Activated naive CD4-positive, alpha-beta T cell (primary cell): ENCODE results near the gene GFAP.

Source experiments
- DNase-seq, 4 experiments: peaks; one replicate each; lab custom pipeline; 2025; lab: John Stamatoyannopoulos, UW

The GFAP gene

GRCh38 chr17:44914148-44914547 is 1.2 kb downstream of the GFAP start:
- no peak for DNase-seq

GRCh38 chr17:44913676-44914075 is 1.6 kb downstream of the GFAP start:
- DNase-seq: no peak

- DNase-seq: no peak
Measured at GRCh38 chr17:44912763-44913544, 2.3 kb downstream of the GFAP start.

GRCh38 chr17:44911133-44912001 is 3.9 kb downstream of the GFAP start:
- DNase-seq: peak in 2 of 4 experiments; percentile 9 to 17

DNA sequence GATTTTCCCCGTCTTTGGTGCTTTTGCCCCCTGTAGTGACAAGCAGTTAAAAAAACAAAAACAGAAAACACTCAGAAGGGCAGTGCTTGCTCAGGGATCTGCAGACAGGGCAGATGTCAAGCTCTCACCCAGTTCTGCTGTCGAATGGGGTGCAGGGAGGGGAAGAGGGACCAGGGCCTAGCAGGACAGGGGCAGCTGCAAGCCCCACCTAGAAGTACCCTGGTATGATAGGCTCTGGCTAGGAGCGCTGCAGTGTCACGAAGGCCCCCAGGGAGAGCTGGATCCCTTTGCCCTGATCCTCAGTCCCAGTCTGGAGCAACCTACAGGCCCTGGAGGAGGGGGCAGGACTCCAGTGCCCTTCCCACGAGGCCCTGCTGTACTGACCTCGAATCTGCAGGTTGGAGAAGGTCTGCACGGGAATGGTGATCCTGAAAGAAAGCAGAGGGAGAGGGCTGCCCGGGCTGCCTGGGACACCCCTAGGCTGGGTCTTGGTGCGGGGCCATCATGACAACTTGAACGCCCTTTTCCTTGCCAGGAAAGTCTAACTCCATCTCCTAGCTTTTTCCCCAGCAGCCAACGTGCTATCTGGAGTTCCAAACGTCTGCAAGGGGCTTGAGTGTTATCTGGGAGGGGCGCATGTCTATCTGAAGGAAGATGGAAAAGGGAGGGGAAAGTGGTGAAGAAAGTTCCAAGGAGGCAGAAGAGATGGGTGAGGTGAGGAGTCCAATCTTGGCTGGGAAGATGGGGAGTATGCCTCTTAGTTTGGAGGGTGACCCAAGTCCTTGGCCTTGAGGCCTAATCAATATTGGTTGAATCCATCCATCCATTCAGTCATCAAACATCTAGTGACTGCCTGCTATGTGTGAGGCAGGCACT is 4.8 kb downstream of the GFAP start:
- no peak for DNase-seq

GRCh38 chr17:44909681-44910144 is 5.6 kb downstream of the GFAP start:
- DNase-seq: no peak

DNA sequence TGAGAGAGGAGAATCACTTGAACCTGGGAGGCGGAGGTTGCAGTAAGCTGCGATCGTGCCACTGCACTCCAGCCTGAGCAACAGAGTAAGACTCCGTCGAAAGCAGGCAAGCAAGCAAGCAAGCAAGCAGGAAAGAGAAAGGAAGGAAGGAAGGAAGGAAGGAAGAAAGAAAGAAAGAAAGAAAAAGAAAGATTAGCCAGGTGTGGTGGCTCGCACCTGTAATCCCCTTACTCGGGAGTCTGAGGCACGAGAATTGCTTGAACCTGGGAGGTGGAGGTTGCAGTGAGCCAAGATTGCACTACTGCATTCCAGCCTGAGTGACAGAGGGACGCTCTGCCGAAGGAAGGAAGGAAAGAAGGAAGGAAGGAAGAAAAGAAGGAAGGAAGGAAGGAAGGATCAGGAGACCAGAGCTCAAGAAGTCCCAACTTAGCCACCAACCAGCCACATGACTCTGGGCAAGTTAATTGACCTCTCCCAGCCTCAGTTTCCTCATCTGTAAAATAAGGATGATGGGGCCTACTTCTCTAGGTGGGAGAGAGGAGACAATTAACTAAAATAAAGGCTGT is 6.5 kb downstream of the GFAP start:
- no peak for DNase-seq

DNA sequence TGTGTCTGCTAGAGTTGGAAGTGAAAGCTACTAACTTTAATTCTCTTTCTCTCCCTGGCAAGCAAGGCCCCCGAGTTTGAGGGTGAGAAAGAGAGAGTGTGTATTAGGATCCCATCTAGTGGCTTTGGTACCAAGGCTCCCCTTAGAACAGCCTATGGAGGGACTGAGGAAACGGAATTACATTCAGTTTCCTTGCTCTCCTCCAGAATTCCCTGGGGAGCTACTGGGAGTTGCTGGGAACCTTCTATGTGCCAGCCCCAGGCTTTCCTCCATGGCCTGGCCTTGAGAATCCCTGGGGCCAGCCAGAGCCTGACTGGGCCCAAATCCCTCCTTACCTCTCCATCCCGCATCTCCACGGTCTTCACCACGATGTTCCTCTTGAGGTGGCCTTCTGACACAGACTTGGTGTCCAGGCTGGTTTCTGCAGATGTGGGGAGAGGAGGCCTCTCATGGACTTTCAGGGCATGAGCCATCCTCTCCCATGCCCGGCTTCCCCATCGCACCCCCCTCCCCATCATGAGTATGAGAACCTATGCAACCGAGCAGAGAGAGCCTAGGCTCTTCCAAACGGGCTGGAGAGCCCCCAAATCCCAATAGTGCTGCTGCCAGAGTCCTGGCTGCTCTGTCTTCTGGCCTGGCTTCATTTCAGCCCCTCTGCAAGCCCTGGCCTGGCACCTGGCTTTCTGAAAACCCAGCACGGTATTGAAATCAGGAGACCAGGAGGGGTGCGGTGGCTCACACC is 7.4 kb downstream of the GFAP start:
- no peak for DNase-seq

- DNase-seq: no peak
Measured at GRCh38 chr17:44906763-44907728, 8.3 kb downstream of the GFAP start.

GRCh38 chr17:44906010-44906646 is 9.2 kb downstream of the GFAP start:
- no peak for DNase-seq

DNA sequence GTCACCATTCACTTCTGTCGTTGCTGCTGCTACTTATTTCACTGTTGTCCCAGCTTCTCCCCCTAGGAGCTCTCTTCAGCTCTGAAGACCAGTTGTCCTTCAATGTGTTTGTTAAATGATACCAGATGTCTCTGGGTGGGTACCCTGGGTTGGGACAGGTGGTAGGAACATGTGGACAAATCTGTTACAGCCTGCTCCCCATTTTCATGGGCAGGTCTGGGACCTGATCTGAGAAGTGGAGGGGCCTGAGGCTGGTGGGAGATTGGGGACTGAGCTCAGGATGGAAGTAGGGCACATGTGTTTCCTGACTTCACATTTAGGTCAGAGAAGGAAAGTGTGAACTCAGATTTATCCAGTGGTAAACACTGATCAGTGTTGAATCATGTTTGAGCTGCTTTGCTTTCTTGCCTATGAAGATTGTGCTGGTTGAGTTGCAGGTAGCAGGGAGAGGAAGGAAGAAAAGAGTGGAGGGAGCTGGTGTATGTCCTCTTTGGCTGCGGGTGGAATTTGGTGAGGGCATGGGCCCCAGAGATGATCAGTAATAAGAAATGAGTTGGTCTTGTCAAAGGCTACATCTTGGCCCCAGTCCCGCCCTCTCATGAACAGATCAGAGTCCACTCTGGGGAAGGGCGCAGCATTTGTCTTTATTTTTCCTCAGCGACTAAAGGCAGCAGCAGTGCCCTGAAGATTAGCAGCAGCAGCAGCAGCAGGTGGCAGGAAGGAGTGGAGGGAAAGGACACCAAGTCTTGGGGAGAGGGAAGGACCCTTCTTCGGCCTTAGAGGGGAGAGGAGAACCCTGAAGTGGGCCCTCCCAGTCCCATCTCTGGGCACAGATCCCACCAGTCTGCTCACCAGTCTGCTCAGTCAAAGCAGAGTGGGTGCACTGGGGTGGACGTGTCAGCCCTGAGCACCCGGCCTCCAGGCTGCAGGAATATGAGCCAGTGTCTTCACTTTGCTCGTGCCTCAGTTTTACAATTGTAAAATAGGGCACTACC is 10.0 kb downstream of the GFAP start:
- DNase-seq: no peak

- DNase-seq: no peak
Measured at GRCh38 chr17:44904001-44904984, 11.0 kb downstream of the GFAP start.

- no peak for DNase-seq
Measured at GRCh38 chr17:44903012-44903685, 12.2 kb downstream of the GFAP start.

GRCh38 chr17:44902135-44902760 is 13.1 kb downstream of the GFAP start:
- DNase-seq: no peak

- DNase-seq: no peak
Measured at GRCh38 chr17:44901411-44901921, 13.8 kb downstream of the GFAP start.

DNA sequence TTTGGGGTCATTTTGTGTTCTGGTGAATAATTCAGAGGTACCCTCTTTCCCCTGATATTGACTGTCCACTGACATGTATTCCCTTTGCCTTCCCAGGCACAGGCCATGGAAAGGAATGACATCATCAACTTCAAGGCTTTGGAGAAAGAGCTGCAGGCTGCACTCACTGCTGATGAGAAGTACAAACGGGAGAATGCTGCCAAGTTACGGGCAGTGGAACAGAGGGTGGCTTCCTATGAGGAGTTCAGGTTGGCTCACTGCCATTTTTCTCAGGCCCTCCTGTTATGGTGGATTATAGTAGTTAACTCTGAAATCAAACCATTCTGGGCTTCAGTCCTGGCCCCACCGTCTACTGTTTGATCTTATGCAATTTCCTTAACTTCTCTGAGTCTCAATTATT is 14.4 kb downstream of the GFAP start:
- no peak for DNase-seq
